Ovary (tissue), 3 donors: ENCODE results near the gene PEG3.

Experiments
- CTCF ChIP-seq, 3 donors: fragments of 450-650 bp in 2 of 3; fragments of 200-600 bp in 1 of 3; IDR thresholded peaks; one replicate each; pipeline versions ENCODE4 v1.5.1 to v1.8.0; 2016 to 2022; ENCODE audit warnings: antibody characterized with exemption in 3 of 3, mild to moderate bottlenecking in 1 of 3
- EP300 ChIP-seq: sonication (generic); formaldehyde crosslinking; IDR thresholded peaks from one replicate; pipeline ENCODE4 v1.6.1; 2017; ENCODE audit warnings: antibody characterized with exemption
- POLR2A ChIP-seq: fragments of 450-650 bp; IDR thresholded peaks from one replicate; pipeline ENCODE4 v1.6.1; 2017; ENCODE audit warnings: antibody characterized with exemption, mild to moderate bottlenecking, moderate library complexity
- donor health status: DM: no; HTN: no; CAD: no.

GRCh38 chr19:56806639-56807038, 33.9 kb downstream of the PEG3 start:
- TF ChIP-seq CTCF (IDR thresholded peaks at IDR 0.05) (no peak), POLR2A (no peak), EP300 (no peak)
